Sigmoid colon (tissue), 4 donors: ENCODE results near the gene TGFBI.

Source experiments
- EP300 ChIP-seq, 4 donors: sonication (generic); formaldehyde crosslinking; IDR thresholded peaks; one replicate each; pipeline ENCODE4 v1.6.1; 2017; ENCODE audit warnings: antibody characterized with exemption in 4 of 4
- POLR2A ChIP-seq, 2 donors: fragments of 450-650 bp; IDR thresholded peaks; one replicate each; pipeline ENCODE4 v1.6.1; 2016; ENCODE audit warnings: antibody characterized with exemption in 2 of 2, mild to moderate bottlenecking in 2 of 2, moderate library complexity in 2 of 2
- TF ChIP-seq, protein P1 (sequence below), 4 experiments: fragments of 450-650 bp in 3 of 4; fragments of 200-600 bp in 1 of 4; IDR thresholded peaks; one replicate each; pipeline ENCODE4 v1.5.1; 2016 to 2019; ENCODE audit warnings: antibody characterized with exemption in 4 of 4, mild to moderate bottlenecking in 3 of 4, moderate library complexity in 2 of 4

- TF ChIP-seq EP300 (IDR thresholded peaks at IDR 0.05), result no peak
- TF ChIP-seq, protein P1, sequence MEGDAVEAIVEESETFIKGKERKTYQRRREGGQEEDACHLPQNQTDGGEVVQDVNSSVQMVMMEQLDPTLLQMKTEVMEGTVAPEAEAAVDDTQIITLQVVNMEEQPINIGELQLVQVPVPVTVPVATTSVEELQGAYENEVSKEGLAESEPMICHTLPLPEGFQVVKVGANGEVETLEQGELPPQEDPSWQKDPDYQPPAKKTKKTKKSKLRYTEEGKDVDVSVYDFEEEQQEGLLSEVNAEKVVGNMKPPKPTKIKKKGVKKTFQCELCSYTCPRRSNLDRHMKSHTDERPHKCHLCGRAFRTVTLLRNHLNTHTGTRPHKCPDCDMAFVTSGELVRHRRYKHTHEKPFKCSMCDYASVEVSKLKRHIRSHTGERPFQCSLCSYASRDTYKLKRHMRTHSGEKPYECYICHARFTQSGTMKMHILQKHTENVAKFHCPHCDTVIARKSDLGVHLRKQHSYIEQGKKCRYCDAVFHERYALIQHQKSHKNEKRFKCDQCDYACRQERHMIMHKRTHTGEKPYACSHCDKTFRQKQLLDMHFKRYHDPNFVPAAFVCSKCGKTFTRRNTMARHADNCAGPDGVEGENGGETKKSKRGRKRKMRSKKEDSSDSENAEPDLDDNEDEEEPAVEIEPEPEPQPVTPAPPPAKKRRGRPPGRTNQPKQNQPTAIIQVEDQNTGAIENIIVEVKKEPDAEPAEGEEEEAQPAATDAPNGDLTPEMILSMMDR (IDR thresholded peaks at IDR 0.05), result no peak
- TF ChIP-seq POLR2A (IDR thresholded peaks at IDR 0.05), result no peak
Observed at GRCh38 chr5:136063778-136064465, 35.1 kb downstream of the TGFBI start.
